PFSK-1 (cell line): ENCODE measurements around the gene COQ10B.

Source experiments
- FOXP2 ChIP-seq: optimal IDR thresholded peaks from 2 replicates; pipeline ENCODE3; 2011; ENCODE audit warnings: borderline replicate concordance, control low read depth, inconsistent platforms; ENCODE audit not compliant: insufficient read depth; ENCODE audit errors: extremely low read length, extremely low read depth
- POLR2AphosphoS5 ChIP-seq: IDR thresholded peaks from 2 replicates; pipeline ENCODE4 v1.6.1; 2012; ENCODE audit warnings: low read depth, mild to moderate bottlenecking, control low read depth, low read length, moderate library complexity
- REST ChIP-seq, 2 experiments: IDR thresholded peaks; 2 replicates each; pipeline versions ENCODE4 v1.6.1 to v1.8.0; 2011 to 2012; ENCODE audit warnings: low read depth in 2 of 2, low read length in 2 of 2, control low read depth in 1 of 2, inconsistent platforms in 1 of 2, mild to moderate bottlenecking in 1 of 2, moderate library complexity in 1 of 2; ENCODE audit not compliant: insufficient read depth in 1 of 2
- SIN3A ChIP-seq: IDR thresholded peaks from 2 replicates; pipeline ENCODE4 v1.6.1; 2012; ENCODE audit warnings: mild to moderate bottlenecking, low read length, moderate library complexity, borderline replicate concordance; ENCODE audit not compliant: insufficient read depth
- TAF1 ChIP-seq: IDR thresholded peaks from 2 replicates; pipeline ENCODE4 v1.6.1; 2012; ENCODE audit warnings: low read length, control low read depth, borderline replicate concordance; ENCODE audit not compliant: insufficient read depth

The COQ10B gene

DNA sequence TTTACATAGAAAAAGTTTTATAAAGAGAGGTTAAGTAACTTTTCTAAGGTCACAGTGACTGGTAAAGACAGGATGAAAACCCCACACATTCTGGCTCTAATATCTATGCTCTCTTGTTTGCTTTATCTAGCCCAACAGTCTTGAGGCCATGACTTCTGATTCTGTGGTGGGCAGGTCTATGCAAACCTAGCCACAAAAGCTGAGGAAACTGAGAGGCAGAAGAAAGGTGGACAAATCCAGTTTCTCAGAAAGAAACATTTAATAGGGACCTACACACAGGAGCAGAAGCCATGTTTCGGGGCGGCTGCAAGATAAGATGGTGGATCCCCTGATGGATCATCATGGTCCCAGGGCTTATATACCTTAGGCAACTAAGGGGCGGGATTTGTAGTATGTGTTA is 24.4 kb downstream of the COQ10B start:
- TF ChIP-seq SIN3A (no peak), FOXP2 (no peak)

GRCh38 chr2:197480165-197481036 is 27.0 kb downstream of the COQ10B start:
- TF ChIP-seq REST (IDR thresholded peaks at IDR 0.05; ENCODE audit: insufficient read depth in 1 of 2, low read depth in 2 of 2, low read length in 2 of 2) (no peak), TAF1 (no peak), FOXP2 (no peak), POLR2AphosphoS5 (no peak), SIN3A (no peak)

DNA sequence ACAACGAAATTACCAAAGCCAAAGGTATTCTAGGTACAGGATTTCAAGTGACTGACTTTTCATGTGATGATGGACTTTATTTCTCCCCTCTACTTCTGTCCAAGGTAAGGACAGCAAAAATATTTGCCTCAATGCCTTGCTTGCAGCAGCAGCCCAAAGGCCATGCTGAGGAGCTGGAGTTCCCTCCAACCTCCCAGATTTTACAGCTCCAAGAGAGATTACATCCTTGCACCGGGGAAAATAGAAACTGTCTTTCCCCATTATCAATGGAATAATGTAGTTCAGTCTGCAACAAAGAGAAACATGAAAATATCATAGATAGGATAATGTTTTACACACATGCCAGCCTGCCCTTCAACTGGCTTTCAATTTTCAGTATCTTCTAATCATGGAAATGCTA is 32.8 kb downstream of the COQ10B start:
- TF ChIP-seq TAF1 (no peak), POLR2AphosphoS5 (no peak), REST (IDR thresholded peaks at IDR 0.05; ENCODE audit: insufficient read depth in 1 of 2, low read depth in 2 of 2, low read length in 2 of 2) (no peak), SIN3A (no peak), FOXP2 (no peak)

- TF ChIP-seq REST (IDR thresholded peaks at IDR 0.05; ENCODE audit: insufficient read depth in 1 of 2, low read depth in 2 of 2, low read length in 2 of 2): no peak
- TF ChIP-seq TAF1: no peak
- no peak for TF ChIP-seq POLR2AphosphoS5
- no peak for TF ChIP-seq FOXP2
- TF ChIP-seq SIN3A: no peak
Observed at GRCh38 chr2:197487385-197487784, 34.0 kb downstream of the COQ10B start.

DNA sequence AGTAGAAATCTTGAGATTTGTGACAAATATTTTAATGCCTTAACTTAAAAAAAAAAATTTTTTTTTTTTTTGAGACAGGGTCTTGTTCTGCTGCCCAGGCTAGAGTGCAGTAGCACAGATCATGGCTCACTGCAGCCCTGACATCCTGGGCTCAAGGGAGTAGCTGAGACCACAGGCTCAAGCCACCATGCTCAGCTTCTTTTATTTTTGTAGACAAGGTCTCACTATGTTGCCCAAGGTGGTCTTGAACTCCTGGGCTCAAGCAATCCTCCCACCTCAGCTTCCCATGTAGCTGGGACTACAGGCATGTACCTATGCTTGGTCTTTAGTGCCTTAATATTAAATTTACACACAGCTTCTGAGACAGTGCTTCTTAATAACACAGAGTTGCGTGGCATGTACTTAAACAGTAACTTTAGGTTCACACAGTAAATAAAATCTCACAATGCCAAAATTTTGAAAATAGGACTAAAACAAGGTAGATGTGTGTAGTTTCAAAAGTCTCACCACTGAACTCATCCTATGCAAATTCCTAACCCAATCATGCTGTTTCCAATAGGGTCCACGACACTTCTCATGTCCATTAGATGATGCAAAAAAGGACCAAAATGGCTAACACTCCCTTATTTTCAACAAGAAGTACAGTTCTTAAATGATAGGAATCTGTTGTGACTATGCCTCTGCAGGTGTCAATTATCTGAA is 42.2 kb downstream of the COQ10B start:
- no peak for TF ChIP-seq REST (IDR thresholded peaks at IDR 0.05; ENCODE audit: insufficient read depth in 1 of 2, low read depth in 2 of 2, low read length in 2 of 2)
- no peak for TF ChIP-seq POLR2AphosphoS5
- no peak for TF ChIP-seq SIN3A
- TF ChIP-seq FOXP2: no peak
- no peak for TF ChIP-seq TAF1
